HCT116 (cell line): ENCODE data around the gene ABR. TPM values are rescaled to one million over a fixed set of nuclear protein-coding genes. Genes with fewer than 3 reads are reported as not detected.

Source experiments
- ATAC-seq: fragments of 200-7000 bp; cut with Tn5 transposase; 2 replicates; pipeline ENCODE4 v1.9.1; 2020; ENCODE audit warnings: mild to moderate bottlenecking, moderate library complexity
- BruUV-seq: library from RNA; stranded (reverse); fragments of 400-500 nt; replicated peaks from 2 replicates; lab custom pipeline; 2021; lab: Mats Ljungman, UMichigan
- CTCF ChIA-PET: fragments of 300-600 bp; sonication (Branson Sonifier 250); formaldehyde crosslinking; loops from one replicate; lab custom pipeline; 2021; ENCODE audit warnings: antibody characterized with exemption; lab: Charles Lee
- POLR2A ChIA-PET: fragments of 300-600, 350-600 bp; sonication (Branson Sonifier 250); formaldehyde crosslinking; loops from one replicate; lab custom pipeline; 2021; ENCODE audit warnings: antibody characterized with exemption; lab: Charles Lee
- RAD21 ChIA-PET, 2 experiments: fragments of 300-600 bp; sonication (Branson Sonifier 250); formaldehyde crosslinking; loops; one replicate each; lab custom pipeline; 2023; ENCODE audit warnings: low total read pairs in 2 of 2; ENCODE audit not compliant: uncharacterized antibody in 2 of 2, unreplicated experiment in 2 of 2, low non-redundant PET in 1 of 2; lab: Charles Lee
- DNase-seq: peaks from one replicate; pipeline ENCODE4 v3.0.0-alpha.2; 2010; ENCODE audit warnings: low read depth, low spot score
- H2AFZ ChIP-seq: fragments of 200-600 bp; shearing (Covaris generic), sonication (generic); 2 replicates; pipeline ENCODE4 v1.6.1; 2017; ENCODE audit warnings: low read depth, mixed run types, mixed read lengths, antibody characterized with exemption, low read length; ENCODE audit not compliant: poor library complexity, severe bottlenecking
- H3K27ac ChIP-seq: 2 replicates; pipeline ENCODE4 v1.5.1; 2012; ENCODE audit warnings: low read depth, low read length
- H3K27me3 ChIP-seq: fragments of 200-600 bp; sonication (generic); 2 replicates; pipeline ENCODE4 v1.6.1; 2016; ENCODE audit warnings: mixed run types, low read length, mixed read lengths; ENCODE audit not compliant: insufficient read depth
- H3K36me3 ChIP-seq, 2 experiments: fragments of 200-500 bp in 1 of 2; fragments of 200-600 bp in 1 of 2; sonication (Bioruptor generic) in 1 of 2; sonication (generic) in 1 of 2; 2 replicates each; pipeline versions ENCODE4 v1.5.1 to v1.6.1; 2014 to 2016; ENCODE audit warnings: low read length in 2 of 2, inconsistent platforms in 1 of 2, mixed read lengths in 1 of 2, mixed run types in 1 of 2; ENCODE audit not compliant: insufficient read depth in 2 of 2, control insufficient read depth in 1 of 2
- H3K4me1 ChIP-seq, 2 experiments: fragments of 200-600 bp in 1 of 2; sonication (generic) in 1 of 2; 2 replicates each; pipeline versions ENCODE4 v1.5.1 to v1.6.1; 2012 to 2017; ENCODE audit warnings: low read length in 2 of 2, inconsistent platforms in 1 of 2, mild to moderate bottlenecking in 1 of 2, mixed read lengths in 1 of 2, mixed run types in 1 of 2, moderate library complexity in 1 of 2; ENCODE audit not compliant: insufficient read depth in 2 of 2, control insufficient read depth in 1 of 2
- H3K4me2 ChIP-seq: fragments of 200-600 bp; sonication (generic); 2 replicates; pipeline ENCODE4 v1.6.1; 2017; ENCODE audit warnings: mixed run types, low read length, mixed read lengths
- H3K4me3 ChIP-seq, 2 experiments: fragments of 200-600 bp in 1 of 2; sonication (generic) in 1 of 2; replicated peaks in 1 of 2; 2 replicates each; pipeline ENCODE4 v1.5.1; 2011 to 2016; ENCODE audit warnings: low read length in 2 of 2, control low read depth in 1 of 2, low read depth in 1 of 2, mild to moderate bottlenecking in 1 of 2, mixed read lengths in 1 of 2, mixed run types in 1 of 2
- H3K79me2 ChIP-seq: fragments of 200-600 bp; sonication (generic); 2 replicates; pipeline ENCODE4 v1.6.1; 2017; ENCODE audit warnings: mild to moderate bottlenecking, mixed run types, low read length, moderate library complexity, mixed read lengths; ENCODE audit not compliant: insufficient read depth
- H3K9ac ChIP-seq: fragments of 200-600 bp; sonication (generic); 2 replicates; pipeline ENCODE4 v1.6.1; 2016; ENCODE audit warnings: low read length, mixed read lengths
- H3K9me2 ChIP-seq: fragments of 200-600 bp; sonication (generic), shearing (Covaris generic); 2 replicates; pipeline ENCODE4 v1.6.1; 2017; ENCODE audit warnings: mixed run types, mild to moderate bottlenecking, moderate library complexity; ENCODE audit not compliant: insufficient read depth
- H3K9me3 ChIP-seq, 2 experiments: fragments of 200-500 bp in 1 of 2; fragments of 200-600 bp in 1 of 2; sonication (Bioruptor generic) in 1 of 2; sonication (generic) in 1 of 2; 2 replicates each; pipeline ENCODE4 v1.6.1; 2014 to 2017; ENCODE audit warnings: low read length in 2 of 2, mixed read lengths in 2 of 2, inconsistent platforms in 1 of 2, low read depth in 1 of 2, mild to moderate bottlenecking in 1 of 2, mixed run types in 1 of 2, moderate library complexity in 1 of 2; ENCODE audit not compliant: control insufficient read depth in 1 of 2, insufficient read depth in 1 of 2
- H4K20me1 ChIP-seq: fragments of 200-600 bp; sonication (generic), shearing (Covaris generic); 2 replicates; pipeline ENCODE4 v1.6.1; 2017; ENCODE audit warnings: mixed run types, mild to moderate bottlenecking, moderate library complexity; ENCODE audit not compliant: insufficient read depth
- CBX3 ChIP-seq: IDR thresholded peaks from 2 replicates; pipeline ENCODE4 v1.6.1; 2012; ENCODE audit warnings: low read depth
- CEBPB ChIP-seq: IDR thresholded peaks from 2 replicates; pipeline ENCODE4 v1.6.1; 2012; ENCODE audit warnings: low read depth
- EGR1 ChIP-seq: IDR thresholded peaks from 2 replicates; pipeline ENCODE4 v1.6.1; 2012; ENCODE audit warnings: low read depth
- ELF1 ChIP-seq: IDR thresholded peaks from 2 replicates; pipeline ENCODE4 v1.6.1; 2012; ENCODE audit warnings: low read depth, borderline replicate concordance
- FOSL1 ChIP-seq: IDR thresholded peaks from 2 replicates; pipeline ENCODE4 v1.6.1; 2012; ENCODE audit warnings: low read depth
- JUND ChIP-seq: IDR thresholded peaks from 2 replicates; pipeline ENCODE4 v1.6.1; 2012
- MAX ChIP-seq: IDR thresholded peaks from 2 replicates; pipeline ENCODE4 v1.6.1; 2012
- POLR2A ChIP-seq: IDR thresholded peaks from 2 replicates; pipeline ENCODE4 v1.7.0; 2011; ENCODE audit warnings: borderline replicate concordance; ENCODE audit not compliant: insufficient read depth, insufficient read length; ENCODE audit errors: extremely low read depth
- POLR2AphosphoS5 ChIP-seq: IDR thresholded peaks from 2 replicates; pipeline ENCODE4 v1.6.1; 2011; ENCODE audit warnings: mild to moderate bottlenecking, low read depth, low read length, moderate library complexity
- SRF ChIP-seq: IDR thresholded peaks from 2 replicates; pipeline ENCODE4 v1.6.1; 2012; ENCODE audit warnings: low read depth
- TCF7L2 ChIP-seq: IDR thresholded peaks from 2 replicates; pipeline ENCODE4 v1.7.0; 2011; ENCODE audit warnings: borderline replicate concordance, inconsistent platforms; ENCODE audit not compliant: insufficient read depth, insufficient read length; ENCODE audit errors: extremely low read depth
- YY1 ChIP-seq: IDR thresholded peaks from 2 replicates; pipeline ENCODE4 v1.6.1; 2011; ENCODE audit warnings: low read length, low read depth, moderate library complexity, mild to moderate bottlenecking; ENCODE audit not compliant: insufficient replicate concordance; ENCODE audit errors: extremely low read depth
- ZFX ChIP-seq: fragments of 450-650 bp; IDR thresholded peaks from 2 replicates; pipeline ENCODE4 v1.6.1; 2017
- ZNF274 ChIP-seq: fragments of 200-500 bp; sonication (Bioruptor generic); IDR thresholded peaks from 2 replicates; pipeline ENCODE4 v1.6.1; 2014; ENCODE audit warnings: mild to moderate bottlenecking, low read depth, low read length, inconsistent platforms
- intact Hi-C: fragments of 100-400 bp; cut with micrococcal nuclease; formaldehyde crosslinking; loops from 2 replicates; pipeline ENCODE4 v1.10.0; 2022
- total RNA-seq: library from RNA; stranded (reverse); gene quantifications from one replicate; pipeline ENCODE4 v1.2.1, GENCODE V29; 2021; ENCODE audit not compliant: unreplicated experiment
- TF ChIP-seq, protein P1 (sequence below): IDR thresholded peaks from 2 replicates; pipeline ENCODE4 v1.6.1; 2012
- TF ChIP-seq, protein P2 (sequence below): IDR thresholded peaks from 2 replicates; pipeline ENCODE4 v1.6.1; 2011; ENCODE audit warnings: mild to moderate bottlenecking, low read length, moderate library complexity; ENCODE audit not compliant: insufficient replicate concordance; ENCODE audit errors: extremely low read depth
- TF ChIP-seq, protein P3 (sequence below): IDR thresholded peaks from 2 replicates; pipeline ENCODE4 v1.6.1; 2012; ENCODE audit warnings: low read depth

ABR gene
- total RNA-seq, 1 experiment from 2014 or later: 58.5 TPM

DNA sequence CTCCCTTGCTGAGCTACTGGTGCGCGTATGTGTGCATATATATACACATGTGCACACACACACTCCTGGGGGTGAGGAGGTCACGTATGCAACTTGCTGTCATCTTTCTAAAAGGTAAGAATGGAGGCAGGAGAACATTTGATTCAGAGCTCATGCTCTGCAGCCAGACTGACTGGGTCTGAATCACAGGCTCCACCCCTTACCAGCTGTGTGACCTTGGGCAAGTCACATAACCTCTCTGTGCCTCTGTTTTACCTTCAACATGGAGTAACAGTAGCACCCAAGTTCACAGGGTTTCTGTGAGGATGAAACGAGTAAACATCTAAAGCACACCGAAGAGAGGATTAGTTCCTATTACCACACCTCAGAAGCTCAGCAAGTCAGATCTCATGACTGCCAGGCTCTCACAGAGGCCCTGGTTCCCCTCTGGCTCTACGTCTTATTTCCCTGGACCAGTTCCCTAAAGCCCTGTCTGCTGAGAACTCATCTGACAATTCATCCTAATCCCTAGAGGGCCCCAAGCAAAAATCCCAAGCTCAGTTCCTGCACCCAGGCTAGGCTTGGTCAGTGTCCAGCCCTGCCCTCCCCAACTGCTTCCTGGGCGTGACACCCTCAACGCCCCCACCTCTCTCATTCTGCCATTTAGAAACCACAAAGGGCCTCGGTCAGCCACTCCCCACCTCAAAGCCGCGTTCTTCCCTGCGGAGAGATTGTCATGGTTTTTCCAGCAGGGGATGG lies 28.7 kb downstream of the ABR start:
- Histone ChIP-seq H3K9ac (no peak overlapping the region), H3K4me2 (no peak overlapping the region), H3K36me3 (no peaks in the 10 kb centered on the region), H3K4me3 (no peak overlapping the region), H3K27me3 (no peaks in the 10 kb centered on the region), H4K20me1 (no peaks in the 10 kb centered on the region), H3K79me2 (no peaks in the 10 kb centered on the region), H3K9me2 (no peaks in the 10 kb centered on the region), H3K9me3 (no peaks in the 10 kb centered on the region; a peak in 1 of 4 replicates), H2AFZ (no peak overlapping the region), H3K27ac (no peak overlapping the region), H3K4me1 (peaks cover 5 to 15% of the 10 kb centered on the region in 2 experiments)
- ATAC-seq: no peak
- ChIA-PET CTCF (interaction anchor here (5.2 kb wide), 1 partner anchor 91 kb away, joined by 114 read pairs; no protein-coding TSS in a partner anchor), POLR2A (no interaction called here), RAD21 (no interaction called here)
- no peak for DNase-seq
- intact Hi-C loops: no loop called here
- BruUV-seq: no TSS peak
- TF ChIP-seq TCF7L2 (no peak), ZNF274 (no peak), YY1 (no peak), CEBPB (no peak), POLR2A (no peak), CBX3 (no peak), EGR1 (no peak), MAX (no peak), FOSL1 (no peak), JUND (no peak), ELF1 (no peak), SRF (no peak), ZFX (no peak), POLR2AphosphoS5 (no peak)
- TF ChIP-seq, protein P1, sequence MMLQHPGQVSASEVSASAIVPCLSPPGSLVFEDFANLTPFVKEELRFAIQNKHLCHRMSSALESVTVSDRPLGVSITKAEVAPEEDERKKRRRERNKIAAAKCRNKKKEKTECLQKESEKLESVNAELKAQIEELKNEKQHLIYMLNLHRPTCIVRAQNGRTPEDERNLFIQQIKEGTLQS: no peak
- TF ChIP-seq, protein P2, sequence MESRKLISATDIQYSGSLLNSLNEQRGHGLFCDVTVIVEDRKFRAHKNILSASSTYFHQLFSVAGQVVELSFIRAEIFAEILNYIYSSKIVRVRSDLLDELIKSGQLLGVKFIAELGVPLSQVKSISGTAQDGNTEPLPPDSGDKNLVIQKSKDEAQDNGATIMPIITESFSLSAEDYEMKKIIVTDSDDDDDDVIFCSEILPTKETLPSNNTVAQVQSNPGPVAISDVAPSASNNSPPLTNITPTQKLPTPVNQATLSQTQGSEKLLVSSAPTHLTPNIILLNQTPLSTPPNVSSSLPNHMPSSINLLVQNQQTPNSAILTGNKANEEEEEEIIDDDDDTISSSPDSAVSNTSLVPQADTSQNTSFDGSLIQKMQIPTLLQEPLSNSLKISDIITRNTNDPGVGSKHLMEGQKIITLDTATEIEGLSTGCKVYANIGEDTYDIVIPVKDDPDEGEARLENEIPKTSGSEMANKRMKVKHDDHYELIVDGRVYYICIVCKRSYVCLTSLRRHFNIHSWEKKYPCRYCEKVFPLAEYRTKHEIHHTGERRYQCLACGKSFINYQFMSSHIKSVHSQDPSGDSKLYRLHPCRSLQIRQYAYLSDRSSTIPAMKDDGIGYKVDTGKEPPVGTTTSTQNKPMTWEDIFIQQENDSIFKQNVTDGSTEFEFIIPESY: no peak
- TF ChIP-seq, protein P3, sequence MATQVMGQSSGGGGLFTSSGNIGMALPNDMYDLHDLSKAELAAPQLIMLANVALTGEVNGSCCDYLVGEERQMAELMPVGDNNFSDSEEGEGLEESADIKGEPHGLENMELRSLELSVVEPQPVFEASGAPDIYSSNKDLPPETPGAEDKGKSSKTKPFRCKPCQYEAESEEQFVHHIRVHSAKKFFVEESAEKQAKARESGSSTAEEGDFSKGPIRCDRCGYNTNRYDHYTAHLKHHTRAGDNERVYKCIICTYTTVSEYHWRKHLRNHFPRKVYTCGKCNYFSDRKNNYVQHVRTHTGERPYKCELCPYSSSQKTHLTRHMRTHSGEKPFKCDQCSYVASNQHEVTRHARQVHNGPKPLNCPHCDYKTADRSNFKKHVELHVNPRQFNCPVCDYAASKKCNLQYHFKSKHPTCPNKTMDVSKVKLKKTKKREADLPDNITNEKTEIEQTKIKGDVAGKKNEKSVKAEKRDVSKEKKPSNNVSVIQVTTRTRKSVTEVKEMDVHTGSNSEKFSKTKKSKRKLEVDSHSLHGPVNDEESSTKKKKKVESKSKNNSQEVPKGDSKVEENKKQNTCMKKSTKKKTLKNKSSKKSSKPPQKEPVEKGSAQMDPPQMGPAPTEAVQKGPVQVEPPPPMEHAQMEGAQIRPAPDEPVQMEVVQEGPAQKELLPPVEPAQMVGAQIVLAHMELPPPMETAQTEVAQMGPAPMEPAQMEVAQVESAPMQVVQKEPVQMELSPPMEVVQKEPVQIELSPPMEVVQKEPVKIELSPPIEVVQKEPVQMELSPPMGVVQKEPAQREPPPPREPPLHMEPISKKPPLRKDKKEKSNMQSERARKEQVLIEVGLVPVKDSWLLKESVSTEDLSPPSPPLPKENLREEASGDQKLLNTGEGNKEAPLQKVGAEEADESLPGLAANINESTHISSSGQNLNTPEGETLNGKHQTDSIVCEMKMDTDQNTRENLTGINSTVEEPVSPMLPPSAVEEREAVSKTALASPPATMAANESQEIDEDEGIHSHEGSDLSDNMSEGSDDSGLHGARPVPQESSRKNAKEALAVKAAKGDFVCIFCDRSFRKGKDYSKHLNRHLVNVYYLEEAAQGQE: no peak
